HG02588 (cell line): Measurements from ENCODE around the gene TBC1D9B.
"Not testable (repeated sequence)": the region's sequence is repeated elsewhere in the genome, so short reads cannot be mapped to it uniquely, and the experiment has no call there.

Experiments used
- ATAC-seq: cut with Tn5 transposase; IDR thresholded peaks from one replicate; pipeline ENCODE4 v1.9.1; 2021; ENCODE audit warnings: mild to moderate bottlenecking, moderate library complexity; ENCODE audit not compliant: unreplicated experiment

TBC1D9B gene

DNA sequence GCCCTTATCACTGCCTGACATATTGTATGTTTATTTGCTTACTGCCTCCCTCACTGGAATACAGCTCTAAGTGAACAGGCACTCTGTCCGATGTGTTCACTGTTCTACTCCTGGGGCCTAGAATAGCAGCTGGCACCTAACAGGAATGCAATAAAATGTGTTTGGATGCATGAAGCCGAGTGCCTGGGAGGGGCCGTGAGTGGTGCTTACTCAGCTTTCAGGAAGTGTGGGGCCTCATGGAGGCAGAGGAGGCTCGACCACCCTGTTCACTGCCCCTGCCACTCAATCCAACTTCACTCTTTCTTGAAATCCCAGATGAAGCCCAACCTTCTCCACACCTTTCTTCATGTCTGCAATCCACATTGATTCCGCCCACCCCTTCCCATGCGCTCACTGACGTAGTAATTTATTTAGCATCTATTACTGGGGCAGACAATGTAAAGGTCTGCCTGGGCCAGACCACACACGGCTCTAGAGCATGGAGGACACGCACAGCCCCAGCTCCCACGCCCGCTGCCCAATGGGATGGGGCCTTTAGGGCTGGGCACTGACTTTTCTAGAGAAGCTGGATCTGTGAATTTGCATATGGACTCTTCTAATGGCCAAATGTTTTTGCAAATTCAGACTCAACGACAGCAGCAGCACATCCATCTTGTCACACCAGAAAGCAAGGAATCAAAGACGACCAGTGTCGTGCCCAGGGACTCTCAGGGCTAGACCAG, 21.3 kb downstream of the TBC1D9B start:
- ATAC-seq = no peak

- no peak for ATAC-seq
Observed at GRCh38 chr5:179885491-179886090, 22.1 kb downstream of the TBC1D9B start.

DNA sequence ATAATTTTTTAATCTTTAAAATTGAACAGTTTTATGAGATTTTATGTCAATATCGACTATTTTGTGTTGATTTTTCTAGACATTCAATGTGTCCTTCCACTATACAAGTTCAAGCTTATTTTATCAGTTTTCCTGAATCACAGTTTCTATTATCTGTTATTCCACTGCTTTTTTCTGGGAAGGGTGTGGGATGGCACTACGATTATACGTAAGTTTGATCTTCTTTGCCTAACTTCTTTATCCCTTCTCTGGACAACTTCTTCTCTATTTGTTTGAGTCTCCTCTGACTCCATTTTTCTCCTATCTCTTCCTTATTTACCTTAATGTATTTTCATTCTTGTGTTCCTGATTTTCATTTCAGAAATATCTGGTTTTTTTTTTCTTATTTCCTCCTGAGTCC, 24.5 kb downstream of the TBC1D9B start:
- no peak for ATAC-seq

DNA sequence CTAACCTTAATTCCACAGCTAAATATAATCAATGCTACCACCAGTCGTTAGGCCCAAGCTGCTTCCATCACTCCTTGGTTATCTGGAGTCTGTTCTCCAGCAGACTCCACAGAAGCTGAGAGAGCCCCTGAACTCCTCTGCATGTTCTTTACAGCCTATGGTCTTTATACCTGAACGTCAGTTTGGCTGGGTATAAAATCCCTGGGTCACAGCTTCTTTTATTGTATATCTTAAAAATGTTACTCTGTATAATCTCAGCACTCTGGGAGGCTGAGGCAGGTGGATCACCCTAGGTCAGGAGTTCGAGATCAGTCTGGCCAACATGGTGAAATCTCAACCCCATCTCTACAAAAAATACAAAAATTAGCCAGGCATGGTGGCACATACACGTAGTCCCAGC, 25.4 kb downstream of the TBC1D9B start:
- no peak for ATAC-seq

DNA sequence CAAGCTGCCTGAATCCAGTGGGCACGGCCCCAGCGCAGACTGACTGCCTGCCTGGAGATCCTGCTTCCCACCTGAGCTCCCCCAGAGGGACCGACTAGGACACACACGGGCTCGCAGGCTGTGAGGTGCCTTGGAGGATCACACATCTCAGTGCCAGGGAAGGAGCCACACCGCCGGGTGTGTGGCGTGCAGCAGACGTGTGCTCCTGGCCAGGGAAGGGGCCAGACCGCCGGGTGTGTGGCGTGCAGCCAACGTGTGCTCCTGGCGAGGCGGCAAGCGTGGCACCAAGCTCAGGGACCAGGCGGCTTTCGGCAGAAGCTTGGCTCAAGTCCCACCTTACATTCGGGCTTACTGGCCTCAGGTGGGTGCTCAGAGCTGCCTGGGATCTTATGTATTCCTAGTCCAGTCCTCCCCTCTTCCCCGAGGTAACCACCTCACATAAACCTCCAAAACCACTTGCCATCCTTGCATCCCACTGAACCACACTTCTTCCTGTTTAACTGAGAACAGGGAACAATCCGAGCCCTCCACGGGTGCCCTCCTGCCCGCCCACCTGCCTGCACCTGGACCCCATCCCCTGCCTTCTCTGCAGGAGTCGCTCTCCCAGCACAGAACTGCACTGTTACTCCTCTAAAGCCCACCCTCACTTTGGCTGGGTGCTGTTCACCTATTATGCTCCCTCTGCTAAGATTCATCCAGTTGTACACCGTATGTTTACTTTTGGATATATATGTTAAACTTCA, 26.7 kb downstream of the TBC1D9B start:
- no peak for ATAC-seq

DNA sequence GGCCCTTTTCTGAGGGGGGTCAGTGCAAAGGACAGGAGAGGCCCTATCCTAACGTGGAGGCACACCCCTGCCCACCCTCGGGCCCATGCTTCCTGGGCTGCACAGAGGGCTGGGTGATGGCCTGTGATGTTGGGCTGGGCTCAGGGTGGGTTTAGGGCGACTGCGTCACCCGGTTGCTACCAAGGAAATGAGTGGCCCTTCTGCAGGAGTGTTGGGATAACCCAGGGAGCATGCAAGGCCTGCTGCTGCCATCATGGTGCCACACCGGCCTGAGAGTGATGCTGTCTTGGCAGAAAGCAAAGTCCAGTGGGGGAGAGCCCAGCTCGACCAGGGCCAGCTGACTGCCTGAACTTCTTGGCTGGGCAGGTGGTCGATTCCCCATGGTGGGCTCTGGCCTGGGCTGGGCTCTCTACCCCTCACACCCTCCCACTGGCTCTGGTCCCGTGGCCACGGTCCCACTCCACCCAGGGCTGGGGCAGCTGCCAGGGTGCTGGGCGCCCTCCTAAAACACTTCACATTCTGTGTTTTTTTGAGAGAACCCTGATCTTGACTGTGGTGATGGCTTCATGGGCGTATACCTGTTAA, 27.5 kb downstream of the TBC1D9B start:
- no peak for ATAC-seq

GRCh38 chr5:179879690-179880010, 28.0 kb downstream of the TBC1D9B start:
- no peak for ATAC-seq

- ATAC-seq = no peak
Observed at GRCh38 chr5:179879003-179879689, 28.6 kb downstream of the TBC1D9B start.

DNA sequence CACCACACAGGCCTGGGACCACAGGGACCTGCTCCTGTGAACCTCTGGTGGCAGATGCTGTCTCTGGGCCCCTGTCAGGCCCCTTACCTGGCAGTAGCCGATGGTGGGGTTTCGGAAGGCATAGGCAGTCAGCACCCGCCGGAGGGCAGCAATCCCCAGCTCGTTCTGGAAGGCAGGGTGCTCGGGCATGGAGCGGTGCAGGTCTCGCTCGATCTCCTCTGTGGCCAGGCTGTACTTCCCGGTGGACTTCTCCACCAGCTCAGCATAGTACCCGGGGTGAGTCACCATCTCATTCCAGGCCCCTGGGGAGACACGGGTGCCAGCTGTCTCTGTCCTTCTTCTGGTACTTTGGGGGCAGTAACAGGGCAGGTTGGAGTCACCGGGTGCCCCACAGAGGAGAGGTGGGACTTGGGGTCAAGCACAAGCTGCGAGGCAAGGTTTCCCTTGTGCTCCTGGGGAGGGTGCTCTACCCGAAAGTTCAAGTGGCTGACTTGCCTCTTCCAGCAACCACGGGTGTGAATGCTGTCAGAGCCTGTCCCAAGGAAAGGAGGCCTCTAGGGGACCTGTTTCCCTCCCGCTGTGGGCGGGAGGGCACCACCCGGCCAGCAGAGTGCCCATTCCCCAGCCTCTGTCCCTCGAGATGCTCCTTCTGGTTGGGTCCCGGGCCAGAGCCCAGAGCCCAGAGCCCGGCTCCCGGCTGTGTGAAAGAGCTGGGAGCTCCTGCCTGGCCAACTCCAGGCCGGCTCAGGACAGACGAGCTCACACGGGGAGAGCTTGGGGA, 29.3 kb downstream of the TBC1D9B start:
- ATAC-seq = no peak

DNA sequence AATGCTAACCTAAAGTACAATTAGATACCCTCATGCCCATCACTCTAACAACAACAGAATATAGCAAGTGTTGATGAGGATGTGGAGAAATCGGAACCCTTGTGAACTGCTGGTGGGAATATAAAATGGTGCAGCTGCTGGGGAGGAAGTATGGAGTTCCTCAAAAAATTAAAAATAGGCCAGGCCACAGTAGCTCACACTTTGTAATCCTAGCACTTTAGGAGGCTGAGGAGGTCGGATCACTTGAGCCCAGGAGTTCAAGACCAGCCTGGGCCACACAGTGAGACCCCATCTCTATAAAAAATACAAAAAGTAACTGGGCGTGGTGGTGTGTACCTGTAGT, 31.1 kb downstream of the TBC1D9B start:
- ATAC-seq = no peak

GRCh38 chr5:179875741-179876609, 31.7 kb downstream of the TBC1D9B start:
- ATAC-seq = no peak

GRCh38 chr5:179874536-179875292, 33.0 kb downstream of the TBC1D9B start:
- ATAC-seq = no peak

- ATAC-seq = no peak
Observed at GRCh38 chr5:179874136-179874535, 33.6 kb downstream of the TBC1D9B start.

DNA sequence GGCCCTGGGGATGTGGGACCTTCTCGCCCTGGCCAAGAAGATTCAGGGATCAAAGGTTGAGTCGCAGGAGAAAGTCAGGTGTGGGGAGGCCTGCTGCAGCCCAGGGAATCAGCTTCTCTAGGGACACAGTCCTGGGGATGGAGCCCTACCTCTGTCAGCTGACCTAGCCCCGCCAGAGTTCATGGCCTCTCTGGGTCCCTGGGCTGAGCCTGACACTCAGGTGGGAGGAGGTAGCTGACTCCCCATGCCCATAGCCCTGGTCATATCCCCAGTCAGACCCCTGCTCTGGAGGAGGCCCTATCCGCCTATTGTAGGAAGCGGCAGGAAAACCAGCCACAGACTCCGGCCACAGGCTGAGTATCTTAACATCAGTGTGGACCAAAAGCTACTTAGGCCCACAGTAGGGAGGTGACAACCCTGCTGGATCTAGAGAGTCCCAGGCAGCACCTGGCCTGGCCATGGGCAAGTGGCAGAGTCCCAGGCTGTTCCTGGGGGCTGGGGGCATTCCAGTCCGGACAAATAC, 34.0 kb downstream of the TBC1D9B start:
- ATAC-seq = no peak

DNA sequence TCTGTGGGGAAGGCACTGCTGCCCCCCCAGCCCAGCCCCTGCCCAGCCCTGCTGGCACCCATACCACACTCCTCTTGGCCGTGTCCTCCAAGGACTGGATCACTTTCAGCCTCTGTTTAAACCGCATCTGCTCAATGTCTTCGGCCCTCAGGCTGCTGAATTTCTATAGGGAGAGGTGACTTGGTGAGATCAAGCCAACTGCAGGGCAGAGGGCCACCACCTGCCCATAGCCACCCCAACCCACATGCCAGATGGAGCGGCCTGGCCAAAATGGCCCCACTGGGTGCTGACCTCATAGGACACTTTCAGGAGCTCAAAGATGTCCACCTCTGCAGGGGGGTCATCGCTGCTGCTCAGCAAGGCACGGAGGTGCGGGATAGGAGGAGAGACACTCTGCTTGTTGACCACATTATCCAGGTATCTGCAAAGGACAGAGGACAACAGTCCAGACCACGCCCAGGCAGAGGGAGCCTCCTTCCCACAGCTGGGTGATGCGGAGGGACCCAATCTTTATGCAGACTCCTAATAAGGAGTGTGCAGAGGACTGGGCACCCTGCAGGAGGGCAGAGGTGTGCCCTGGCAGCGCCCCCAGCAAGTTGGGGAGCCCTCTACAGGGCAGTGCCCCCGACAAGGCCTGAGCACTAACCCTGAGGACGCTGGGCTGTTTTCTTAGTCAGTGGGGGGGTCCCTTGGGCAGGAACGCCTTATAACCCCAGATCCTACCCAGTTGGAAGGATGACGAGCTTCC, 34.7 kb downstream of the TBC1D9B start:
- no peak for ATAC-seq

GRCh38 chr5:179872055-179872827, 35.5 kb downstream of the TBC1D9B start:
- no peak for ATAC-seq

DNA sequence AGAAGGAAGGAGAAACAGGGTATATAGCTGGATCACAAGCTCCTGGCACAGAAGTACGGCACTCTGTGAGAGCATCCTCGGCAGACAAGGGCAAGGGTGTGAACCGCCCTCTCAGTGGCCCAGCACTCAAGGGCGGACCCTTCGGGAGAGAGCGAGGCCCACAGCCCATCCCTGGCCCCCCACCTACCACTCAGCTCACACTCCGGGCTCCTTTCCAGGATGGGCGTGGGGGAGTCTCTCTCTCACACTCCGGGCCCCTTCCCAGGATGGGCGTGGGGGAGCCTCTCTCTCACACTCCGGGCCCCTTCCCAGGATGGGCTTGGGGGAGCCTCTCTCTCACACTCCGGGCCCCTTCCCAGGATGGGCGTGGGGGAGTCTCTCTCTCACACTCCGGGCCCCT, 36.2 kb downstream of the TBC1D9B start:
- not testable (repeated sequence) for ATAC-seq
